ENCODE measurements around the gene UPK3B. TPM values are rescaled to one million over a fixed set of nuclear protein-coding genes. Genes with fewer than 3 reads are reported as not detected.
"Not testable (repeated sequence)": the region's sequence is repeated elsewhere in the genome, so short reads cannot be mapped to it uniquely, and the experiment has no call there.

The UPK3B gene
- 1 to 10 TPM in 1 of 3 donors, under 1 TPM in 2; 0.37 to 1.0 (median 0.40) TPM for total RNA-seq

DNA sequence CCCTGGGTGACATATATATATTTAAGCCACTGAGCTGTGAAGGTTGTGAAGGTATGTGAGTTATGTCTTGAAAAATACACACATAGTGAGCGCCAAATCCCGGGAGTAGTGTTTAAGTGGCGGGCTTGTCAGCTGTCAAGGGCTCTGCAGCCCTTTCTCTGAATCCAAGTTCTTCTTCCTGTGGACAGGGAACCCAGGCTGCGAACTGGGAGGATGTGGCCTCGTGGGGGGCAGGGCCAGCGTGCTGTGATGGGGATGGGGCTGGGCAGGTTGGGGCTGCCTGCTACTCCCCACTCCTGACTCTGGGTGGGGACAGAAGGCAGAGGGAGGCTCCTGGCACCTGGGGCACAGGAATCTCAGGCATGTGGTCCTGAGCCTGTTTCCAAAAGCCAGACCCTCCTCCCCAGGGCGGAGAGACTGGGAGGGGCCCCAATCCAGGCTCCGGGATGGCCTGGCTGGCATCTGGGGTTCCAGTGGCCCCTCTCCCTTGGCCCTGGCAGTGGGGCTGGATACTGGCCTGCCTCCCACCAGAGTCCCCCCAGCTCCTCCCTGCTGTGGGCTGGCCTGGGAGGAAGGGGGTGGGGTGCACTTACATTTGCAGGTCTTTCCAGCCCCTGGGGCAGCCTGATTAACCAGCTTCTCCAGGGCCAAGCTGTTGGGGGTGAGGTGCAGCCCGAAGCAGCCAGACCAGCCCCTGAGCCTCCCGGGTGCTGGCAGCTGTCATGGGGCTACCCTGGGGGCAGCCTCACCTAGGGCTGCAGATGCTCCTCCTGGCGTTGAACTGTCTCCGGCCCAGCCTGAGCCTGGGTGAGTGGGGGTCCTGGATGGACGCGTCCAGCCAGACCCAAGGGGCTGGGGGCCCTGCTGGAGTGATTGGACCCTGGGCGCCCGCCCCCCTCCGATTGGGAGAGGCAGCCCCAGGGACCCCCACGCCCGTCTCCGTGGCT, at the start of gene UPK3B:
UPK3B (plus strand) TSS at position 622 of the 947 bp plus-strand sequence; CDS start at position 723, 101 bp downstream.
- H3K4me1 Mint-ChIP-seq (ENCODE audit: low read depth), result peaks cover 3% of the 10 kb centered on the region
- H3K4me3 Mint-ChIP-seq, result no peak within 1 kb of the TSS
- no peaks in the 10 kb centered on the region for H3K9me3 Mint-ChIP-seq
- DNase-seq (no peak), ATAC-seq (peak in 1 of 2 donors; percentile 32)
- H3K36me3 Mint-ChIP-seq (ENCODE audit: insufficient read depth), result no peaks in the 10 kb centered on the region
- H3K27me3 Mint-ChIP-seq (ENCODE audit: low read depth), result no peaks in the 10 kb centered on the region

DNA sequence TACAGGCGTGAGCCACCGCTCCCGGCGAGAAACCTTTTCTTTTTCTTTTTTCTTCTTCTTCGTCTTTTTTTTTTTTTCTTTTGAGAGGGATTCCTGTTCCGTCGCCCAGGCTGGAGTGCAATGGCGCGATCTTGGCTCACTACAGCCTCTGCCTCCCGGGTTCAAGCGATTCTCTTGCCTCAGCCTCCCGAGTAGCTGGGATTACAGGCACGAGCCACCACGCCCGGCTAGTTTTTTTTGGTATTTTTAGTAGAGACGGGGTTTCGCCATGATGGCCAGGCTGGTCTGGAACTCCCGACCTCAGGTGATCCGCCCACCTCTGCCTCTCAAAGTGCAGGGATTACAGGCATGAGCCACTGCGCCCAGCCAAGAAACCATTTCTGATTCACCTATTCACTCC, 49.6 kb upstream of the UPK3B start:
- DNase-seq; H3K27me3 Mint-ChIP-seq (ENCODE audit: low read depth); ATAC-seq; H3K9me3 Mint-ChIP-seq; H3K4me1 Mint-ChIP-seq (ENCODE audit: low read depth); H3K4me3 Mint-ChIP-seq; H3K36me3 Mint-ChIP-seq (ENCODE audit: insufficient read depth): not testable (repeated sequence)

DNA sequence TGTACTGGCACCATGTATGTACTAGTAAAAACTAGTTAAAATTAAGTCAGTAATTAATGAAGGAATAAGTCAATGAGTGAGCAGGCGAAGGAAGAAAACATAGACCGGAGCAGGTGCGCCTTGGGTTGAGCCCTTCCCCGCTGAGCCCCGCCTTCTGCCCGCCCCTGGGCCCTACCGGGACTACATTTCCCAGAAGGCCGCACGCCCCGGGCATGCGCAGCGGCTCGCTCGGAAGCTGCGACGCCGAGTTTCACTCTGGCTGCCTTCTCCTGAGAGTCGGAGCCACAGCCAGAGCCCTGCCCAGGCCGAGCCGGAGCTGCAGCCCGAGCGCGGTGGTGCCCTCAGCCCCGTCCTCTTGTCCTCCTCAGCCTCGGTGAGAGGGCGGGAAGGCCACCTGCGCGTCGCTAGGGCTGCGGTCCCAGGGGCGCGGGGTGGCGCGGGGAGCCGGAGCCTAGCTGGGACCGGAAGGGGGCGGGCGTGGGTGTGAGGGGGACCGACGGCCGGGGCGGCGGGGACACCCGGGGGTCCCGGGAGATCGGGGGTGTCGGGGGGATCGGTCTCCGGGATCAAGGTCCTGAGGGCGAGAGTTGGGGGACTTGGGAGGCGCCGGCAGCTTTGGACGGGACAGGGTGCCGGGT, 48.8 kb upstream of the UPK3B start, which contains the start of gene DTX2:
DTX2 (plus strand) TSS at position 246 of the 638 bp plus-strand sequence. CDS start 18,801 bp downstream, outside the sequence.
- DNase-seq (peak; percentile 18), ATAC-seq (peak; percentile 98)
- not testable (repeated sequence) for H3K9me3 Mint-ChIP-seq; H3K27me3 Mint-ChIP-seq (ENCODE audit: low read depth); H3K4me1 Mint-ChIP-seq (ENCODE audit: low read depth); H3K36me3 Mint-ChIP-seq (ENCODE audit: insufficient read depth)
- H3K4me3 Mint-ChIP-seq, result peak within 1 kb of the TSS; percentile 62

DNA sequence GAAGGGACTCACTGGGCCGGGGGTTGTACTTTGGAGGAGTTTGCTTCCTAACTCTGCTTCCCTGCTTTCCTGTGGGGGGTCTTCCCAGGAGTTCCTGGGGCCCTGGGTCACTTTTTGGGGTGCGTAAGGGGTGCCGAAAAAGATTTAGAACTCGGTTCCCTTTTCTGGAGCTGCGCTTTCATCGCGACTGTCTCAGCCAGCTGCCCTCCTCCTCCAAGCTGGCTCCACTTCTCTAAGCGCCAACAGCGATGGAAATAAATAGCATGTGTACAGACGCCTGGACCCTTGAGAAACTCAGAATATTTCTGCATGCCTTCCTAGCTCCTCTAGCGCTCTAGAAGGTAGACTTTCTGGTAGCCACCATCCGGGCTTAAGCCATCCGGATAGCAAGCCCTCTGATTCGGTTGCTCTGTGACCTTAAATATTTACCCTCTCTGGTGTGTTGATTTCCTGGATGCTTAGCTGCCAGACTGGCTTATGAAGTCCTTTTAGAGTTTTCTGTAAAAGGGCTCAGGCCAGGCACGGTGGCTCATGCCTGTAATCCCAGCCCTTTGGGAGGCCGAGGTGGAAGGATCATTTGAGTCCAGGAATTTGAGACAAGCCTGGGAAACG, 48.0 kb upstream of the UPK3B start:
- H3K4me1 Mint-ChIP-seq (ENCODE audit: low read depth); H3K27me3 Mint-ChIP-seq (ENCODE audit: low read depth); H3K9me3 Mint-ChIP-seq; ATAC-seq; H3K4me3 Mint-ChIP-seq; H3K36me3 Mint-ChIP-seq (ENCODE audit: insufficient read depth); DNase-seq: not testable (repeated sequence)

DNA sequence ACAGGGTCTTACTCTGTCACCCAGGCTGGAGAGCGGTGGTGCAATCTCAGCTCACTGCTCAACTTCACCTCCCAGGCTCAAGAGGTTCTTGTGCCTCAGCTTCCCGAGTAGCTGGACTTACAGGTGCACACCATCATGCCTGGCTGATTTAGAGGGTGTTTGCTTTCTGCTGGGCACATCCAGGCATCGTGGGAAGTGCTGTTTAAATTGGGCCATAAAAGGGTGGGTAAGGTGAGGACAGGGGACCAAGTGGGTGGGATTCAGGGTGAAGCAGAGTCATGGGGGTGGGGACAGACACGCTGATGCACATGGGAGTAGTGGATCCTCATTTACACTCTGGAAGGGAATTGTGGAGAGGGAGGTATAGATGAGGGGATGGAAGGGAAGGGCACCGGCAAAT, 45.4 kb upstream of the UPK3B start:
- not testable (repeated sequence) for H3K9me3 Mint-ChIP-seq; H3K4me3 Mint-ChIP-seq; H3K36me3 Mint-ChIP-seq (ENCODE audit: insufficient read depth); DNase-seq; ATAC-seq; H3K27me3 Mint-ChIP-seq (ENCODE audit: low read depth); H3K4me1 Mint-ChIP-seq (ENCODE audit: low read depth)

DNA sequence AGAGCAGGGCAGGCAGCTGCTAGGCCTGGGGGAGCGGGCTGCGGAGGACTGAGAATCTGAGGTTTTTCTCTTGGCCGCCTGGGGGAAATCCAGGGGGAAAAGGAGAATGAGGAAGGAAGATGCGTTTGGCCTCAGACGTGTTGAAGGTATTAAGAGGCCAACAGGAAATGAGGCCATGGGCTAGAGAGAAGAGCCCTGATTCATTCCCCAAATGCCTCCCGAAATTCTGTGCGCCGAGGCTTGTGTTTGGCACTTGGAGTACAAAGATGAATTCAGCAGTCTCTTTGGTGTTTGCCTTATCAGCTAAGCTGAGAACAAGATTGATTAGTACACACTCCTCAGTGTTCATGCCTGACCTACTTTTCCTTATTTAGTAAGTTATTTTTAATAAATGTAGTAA, 44.4 kb upstream of the UPK3B start:
- ATAC-seq, result not testable (repeated sequence)

GRCh38 chr7:76467743-76468404, 42.5 kb upstream of the UPK3B start:
- ATAC-seq; H3K27me3 Mint-ChIP-seq (ENCODE audit: low read depth); H3K9me3 Mint-ChIP-seq; H3K4me1 Mint-ChIP-seq (ENCODE audit: low read depth); H3K36me3 Mint-ChIP-seq (ENCODE audit: insufficient read depth); DNase-seq; H3K4me3 Mint-ChIP-seq: not testable (repeated sequence)

More for the DNA sequence above, 44.4 kb upstream of the UPK3B start:
- not testable (repeated sequence) for H3K4me1 Mint-ChIP-seq (ENCODE audit: low read depth); H3K36me3 Mint-ChIP-seq (ENCODE audit: insufficient read depth); H3K4me3 Mint-ChIP-seq; H3K9me3 Mint-ChIP-seq; H3K27me3 Mint-ChIP-seq (ENCODE audit: low read depth); DNase-seq

- not testable (repeated sequence) for ATAC-seq; H3K36me3 Mint-ChIP-seq (ENCODE audit: insufficient read depth); H3K9me3 Mint-ChIP-seq; H3K4me1 Mint-ChIP-seq (ENCODE audit: low read depth); H3K4me3 Mint-ChIP-seq; DNase-seq; H3K27me3 Mint-ChIP-seq (ENCODE audit: low read depth)
Observed at GRCh38 chr7:76471556-76472221, 38.7 kb upstream of the UPK3B start.

GRCh38 chr7:76473097-76473496, 37.3 kb upstream of the UPK3B start:
- not testable (repeated sequence) for ATAC-seq; H3K9me3 Mint-ChIP-seq; H3K27me3 Mint-ChIP-seq (ENCODE audit: low read depth); H3K4me1 Mint-ChIP-seq (ENCODE audit: low read depth); DNase-seq; H3K4me3 Mint-ChIP-seq; H3K36me3 Mint-ChIP-seq (ENCODE audit: insufficient read depth)

- not testable (repeated sequence) for H3K36me3 Mint-ChIP-seq (ENCODE audit: insufficient read depth); H3K9me3 Mint-ChIP-seq; H3K27me3 Mint-ChIP-seq (ENCODE audit: low read depth); H3K4me1 Mint-ChIP-seq (ENCODE audit: low read depth); ATAC-seq; H3K4me3 Mint-ChIP-seq; DNase-seq
Observed at GRCh38 chr7:76476280-76476679, 34.1 kb upstream of the UPK3B start.

GRCh38 chr7:76476742-76477474, 33.4 kb upstream of the UPK3B start:
- not testable (repeated sequence) for H3K4me1 Mint-ChIP-seq (ENCODE audit: low read depth); H3K27me3 Mint-ChIP-seq (ENCODE audit: low read depth); DNase-seq; H3K9me3 Mint-ChIP-seq; H3K36me3 Mint-ChIP-seq (ENCODE audit: insufficient read depth); ATAC-seq; H3K4me3 Mint-ChIP-seq

- not testable (repeated sequence) for ATAC-seq; DNase-seq; H3K36me3 Mint-ChIP-seq (ENCODE audit: insufficient read depth); H3K27me3 Mint-ChIP-seq (ENCODE audit: low read depth); H3K4me1 Mint-ChIP-seq (ENCODE audit: low read depth); H3K4me3 Mint-ChIP-seq; H3K9me3 Mint-ChIP-seq
Observed at GRCh38 chr7:76479628-76480027, 30.7 kb upstream of the UPK3B start.
